Ovary (tissue), 9 donors: ENCODE measurements around the gene DUSP1. TPM values are rescaled to one million over a fixed set of nuclear protein-coding genes. Genes with fewer than 3 reads are reported as not detected.

Experiments
- DNase-seq, 5 donors: peaks; one replicate each; pipeline ENCODE4 v3.0.0-alpha.2; 2019 to 2020
- H3K27ac ChIP-seq, 2 donors: fragments of 200-600 bp; one replicate each; pipeline versions ENCODE4 v1.5.1 to v1.8.0; 2019 to 2022
- H3K27me3 ChIP-seq: fragments of 200-600 bp; one replicate; pipeline ENCODE4 v1.8.0; 2022
- H3K36me3 ChIP-seq: fragments of 200-600 bp; sonication (generic); one replicate; pipeline ENCODE4 v1.5.1; 2019
- H3K4me1 ChIP-seq: one replicate; pipeline ENCODE4 v1.8.1; 2013; ENCODE audit warnings: mild to moderate bottlenecking, moderate library complexity; ENCODE audit not compliant: insufficient read depth
- H3K4me3 ChIP-seq: fragments of 200-600 bp; sonication (generic); one replicate; pipeline ENCODE4 v1.5.1; 2017
- H3K9me3 ChIP-seq, 2 donors: fragments of 200-600 bp in 1 of 2; sonication (generic) in 1 of 2; one replicate each; pipeline versions ENCODE4 v1.5.1 to v1.8.1; 2013 to 2019; ENCODE audit warnings: mild to moderate bottlenecking in 1 of 2, moderate library complexity in 1 of 2
- CTCF ChIP-seq, 3 donors: fragments of 450-650 bp in 2 of 3; fragments of 200-600 bp in 1 of 3; IDR thresholded peaks; one replicate each; pipeline versions ENCODE4 v1.5.1 to v1.8.0; 2016 to 2022; ENCODE audit warnings: antibody characterized with exemption in 3 of 3, mild to moderate bottlenecking in 1 of 3
- EP300 ChIP-seq: sonication (generic); formaldehyde crosslinking; IDR thresholded peaks from one replicate; pipeline ENCODE4 v1.6.1; 2017; ENCODE audit warnings: antibody characterized with exemption
- POLR2A ChIP-seq: fragments of 450-650 bp; IDR thresholded peaks from one replicate; pipeline ENCODE4 v1.6.1; 2017; ENCODE audit warnings: antibody characterized with exemption, mild to moderate bottlenecking, moderate library complexity
- WGBS, 3 donors: extraction: QIAGEN DNeasy Blood & Tissue Kit in 1 of 3; methylation state at CpG; one replicate each; pipeline versions ENCODE4 v1.1.5 to v1.1.7; 2013 to 2017; 5-methylcytosine and 5-hydroxymethylcytosine counted together
- intact Hi-C, 4 donors: fragments of 100-400 bp; cut with DNase I; formaldehyde crosslinking; loops; one replicate each; pipeline versions ENCODE4 v1.11.0 to v1.15.1; 2022 to 2023
- polyA plus RNA-seq, 2 donors: library from polyadenylated mRNA; stranded (reverse); fragments of 200-250 nt in 1 of 2; fragments of 350-450 nt in 1 of 2; fragmentation: Illumina TruSeq in 1 of 2; extraction: RNeasy Lipid Tissue Mini Kit (QIAGEN cat#74804) in 1 of 2; gene quantifications; one replicate each; pipeline ENCODE4 v1.2.3, GENCODE V29; 2013 to 2014
- total RNA-seq, 7 donors: library from RNA; depleted of rRNA in 2 of 7; stranded (reverse); fragments of >200 nt in 2 of 7; fragmentation: NEBNext Ultra II Directional in 3 of 7; extraction: Animal tissue kit (Norgen Biotek cat#: 25700) in 3 of 7; gene quantifications; one replicate each; pipeline versions ENCODE4 v1.1.0 to v1.2.4, GENCODE V29; 2016 to 2023
- donor health status: DM: no; HTN: no; CAD: no; lungs with moderate emphysema.
- donor health status: DM: no; HTN: no; CAD: no.
- donor health status: Bipolar disorder and iron deficiency.
- donor health status: DM: yes; HTN: yes; CAD: no.
- donor health status: DM: no; HTN: no; CAD: no.
- donor health status: DM: yes; HTN: yes; CAD: no.

DUSP1 gene
- total and polyA plus RNA-seq, 9 donors: 112 to 2,672 (median 201) TPM

- Histone ChIP-seq H3K27ac (no peak overlapping the region), H3K4me3 (no peak overlapping the region), H3K27me3 (no peaks in the 10 kb centered on the region), H3K9me3 (no peaks in the 10 kb centered on the region), H3K36me3 (no peaks in the 10 kb centered on the region), H3K4me1 (no peaks in the 10 kb centered on the region)
- no peak for TF ChIP-seq POLR2A
- TF ChIP-seq EP300: no peak
- TF ChIP-seq CTCF (IDR thresholded peaks at IDR 0.05): no peak
- intact Hi-C loops: loop anchor here in 1 of 4 donors (10.0 kb wide), 1 partner anchor 327 kb away; the partner anchor contains the start of gene CREBRF
- no peak for DNase-seq
- WGBS, 3 donors: 75 to 88% (median 84%) methylated on average over 7 of the region's 7 CpGs
Observed at GRCh38 chr5:172727551-172727950, 43.4 kb downstream of the DUSP1 start.

- no peaks in the 10 kb centered on the region for H3K36me3 ChIP-seq
- 86 to 91% (median 87%) methylated on average over 11 of the region's 11 CpGs for WGBS, 3 donors
- TF ChIP-seq POLR2A (no peak), CTCF (IDR thresholded peaks at IDR 0.05) (no peak), EP300 (no peak)
- H3K27me3 ChIP-seq: no peaks in the 10 kb centered on the region
- H3K27ac ChIP-seq: no peak overlapping the region
- H3K4me1 ChIP-seq: peaks cover 1% of the 10 kb centered on the region
- H3K9me3 ChIP-seq: no peaks in the 10 kb centered on the region
- no peak overlapping the region for H3K4me3 ChIP-seq
- DNase-seq: no peak
- intact Hi-C loops: loop anchor here in 1 of 4 donors (10.0 kb wide), 1 partner anchor 328 kb away; the partner anchor contains the start of gene CREBRF
Observed at GRCh38 chr5:172726966-172727365, 44.0 kb downstream of the DUSP1 start.

- no peak overlapping the region for H3K4me3 ChIP-seq
- DNase-seq: no peak
- H3K27ac ChIP-seq: no peak overlapping the region
- no peaks in the 10 kb centered on the region for H3K27me3 ChIP-seq
- TF ChIP-seq POLR2A: no peak
- TF ChIP-seq CTCF (IDR thresholded peaks at IDR 0.05): no peak
- no peak for TF ChIP-seq EP300
- H3K4me1 ChIP-seq: peaks cover 5% of the 10 kb centered on the region
- no peaks in the 10 kb centered on the region for H3K36me3 ChIP-seq
- intact Hi-C loops: loop anchor here in 1 of 4 donors (10.0 kb wide), 1 partner anchor 329 kb away; the partner anchor contains the start of gene CREBRF
- WGBS, 3 donors: 95 to 97% (median 97%) methylated on average over 5 of the region's 5 CpGs
- H3K9me3 ChIP-seq: no peaks in the 10 kb centered on the region
Observed at GRCh38 chr5:172725785-172726184, 45.2 kb downstream of the DUSP1 start.

GRCh38 chr5:172725273-172725672 is 45.7 kb downstream of the DUSP1 start:
- WGBS, 3 donors: 95 to 96% (median 95%) methylated on average over 10 of the region's 10 CpGs
- no peak for DNase-seq

More at GRCh38 chr5:172725273-172725672, 45.7 kb downstream of the DUSP1 start:
- Histone ChIP-seq H3K27me3 (no peaks in the 10 kb centered on the region), H3K9me3 (no peaks in the 10 kb centered on the region), H3K4me1 (peaks cover 5% of the 10 kb centered on the region), H3K4me3 (no peak overlapping the region), H3K36me3 (no peaks in the 10 kb centered on the region), H3K27ac (no peak overlapping the region)
- TF ChIP-seq CTCF (IDR thresholded peaks at IDR 0.05): no peak
- no peak for TF ChIP-seq EP300
- no peak for TF ChIP-seq POLR2A
- intact Hi-C loops: loop anchor here in 1 of 4 donors (10.0 kb wide), 1 partner anchor 330 kb away; the partner anchor contains the start of gene CREBRF
